ENCODE measurements around the gene NR2C2. TPM values are rescaled to one million over a fixed set of nuclear protein-coding genes. Genes with fewer than 3 reads are reported as not detected.

Gene NR2C2
- total and polyA plus RNA-seq, 2 donors (not counting 1 experiment from before 2014, with no cell fraction given), result 22.8 to 96.9 TPM

- intact Hi-C loops (cut with micrococcal nuclease), result loop anchor here (5.0 to 10.0 kb wide), 2 partner anchors 171 to 478 kb away; partner anchors contain the start of gene RBSN
- no peak overlapping the region for H3K9ac ChIP-seq (ENCODE audit: low read length)
Measured at GRCh38 chr3:14926592-14926991, 20.8 kb upstream of the NR2C2 start.

GRCh38 chr3:14927308-14927707, 20.1 kb upstream of the NR2C2 start:
- no peaks in the 10 kb centered on the region for H3K9me3 ChIP-seq (ENCODE audit: control extremely low read depth in 1 of 3, control insufficient read depth in 2 of 3, insufficient read depth in 1 of 3, low read length in 2 of 3)
- TF ChIP-seq EZH2 (IDR thresholded peaks at IDR 0.05; ENCODE audit: borderline replicate concordance, insufficient read depth, low read depth, low read length, poor library complexity, severe bottlenecking) (no peak), CTCF (IDR thresholded peaks at IDR 0.05) (no peak)
- Mint-ChIP-seq H3K27me3 (no peaks in the 10 kb centered on the region), H3K27ac (no peak overlapping the region), H3K9me3 (ENCODE audit: insufficient read depth) (no peaks in the 10 kb centered on the region), H3K4me3 (no peak overlapping the region), H3K4me1 (no peaks in the 10 kb centered on the region)
- H3K27ac ChIP-seq (ENCODE audit: low read length in 2 of 2), result no peak overlapping the region
- intact Hi-C loops (cut with micrococcal nuclease), result loop anchor here (5.0 to 10.0 kb wide), 2 partner anchors 170 to 477 kb away; partner anchors contain the start of gene RBSN
- no peaks in the 10 kb centered on the region for H3K79me2 ChIP-seq (ENCODE audit: control insufficient read depth, insufficient read depth, low read length)
- DNase-seq, result no peak
- H3K4me2 ChIP-seq (replicated peaks; ENCODE audit: low read depth, low read length, poor library complexity, severe bottlenecking), result no peak overlapping the region
- no peak for ATAC-seq (ENCODE audit: low read depth)
- H3K36me3 ChIP-seq (replicated peaks in 1 of 2; ENCODE audit: control extremely low read depth in 1 of 2, control insufficient read depth in 1 of 2, extremely low read depth in 1 of 2, insufficient read depth in 2 of 2, low read length in 1 of 2), result no peaks in the 10 kb centered on the region
- H3K27me3 ChIP-seq (replicated peaks in 1 of 4; ENCODE audit: control extremely low read depth in 1 of 4, control insufficient read depth in 3 of 4, insufficient read depth in 4 of 4, low read length in 3 of 4), result no peaks in the 10 kb centered on the region
- POLR2A ChIA-PET, result no interaction called here
- no peaks in the 10 kb centered on the region for H4K20me1 ChIP-seq (ENCODE audit: control insufficient read depth, insufficient read depth, low read length, poor library complexity, severe bottlenecking)
- CTCF ChIA-PET, result interaction anchor here (0.7 to 3.1 kb wide), 12 partner anchors 16 to 724 kb away, joined by 3 to 20 read pairs (median 4); partner anchors contain the start of genes CAPN7, MRPS25 and NR2C2
- no peaks in the 10 kb centered on the region for H3K4me1 ChIP-seq (ENCODE audit: control insufficient read depth in 2 of 2, insufficient read depth in 2 of 2, low read length in 2 of 2)
- no peak overlapping the region for H3K9ac ChIP-seq (ENCODE audit: low read length)
- WGBS (ENCODE audit: insufficient coverage), result no CpG with 5 or more reads among the region's 5 CpGs
- no peak overlapping the region for H2AFZ ChIP-seq (ENCODE audit: insufficient read depth, low read depth, low read length, poor library complexity, severe bottlenecking)
- H3K4me3 ChIP-seq (ENCODE audit: control extremely low read depth in 1 of 5, extremely low read depth in 1 of 5, insufficient read depth in 1 of 5, low read depth in 2 of 5, low read length in 4 of 5), result no peak overlapping the region

More at GRCh38 chr3:14926592-14926991, 20.8 kb upstream of the NR2C2 start:
- Histone ChIP-seq H2AFZ (ENCODE audit: insufficient read depth, low read depth, low read length, poor library complexity, severe bottlenecking) (no peak overlapping the region), H3K9me3 (ENCODE audit: control extremely low read depth in 1 of 3, control insufficient read depth in 2 of 3, insufficient read depth in 1 of 3, low read length in 2 of 3) (no peaks in the 10 kb centered on the region), H3K4me2 (replicated peaks; ENCODE audit: low read depth, low read length, poor library complexity, severe bottlenecking) (no peak overlapping the region), H3K36me3 (replicated peaks in 1 of 2; ENCODE audit: control extremely low read depth in 1 of 2, control insufficient read depth in 1 of 2, extremely low read depth in 1 of 2, insufficient read depth in 2 of 2, low read length in 1 of 2) (no peaks in the 10 kb centered on the region), H3K4me3 (ENCODE audit: control extremely low read depth in 1 of 5, extremely low read depth in 1 of 5, insufficient read depth in 1 of 5, low read depth in 2 of 5, low read length in 4 of 5) (no peak overlapping the region), H3K4me1 (ENCODE audit: control insufficient read depth in 2 of 2, insufficient read depth in 2 of 2, low read length in 2 of 2) (no peaks in the 10 kb centered on the region), H4K20me1 (ENCODE audit: control insufficient read depth, insufficient read depth, low read length, poor library complexity, severe bottlenecking) (no peaks in the 10 kb centered on the region), H3K27me3 (replicated peaks in 1 of 4; ENCODE audit: control extremely low read depth in 1 of 4, control insufficient read depth in 3 of 4, insufficient read depth in 4 of 4, low read length in 3 of 4) (no peaks in the 10 kb centered on the region), H3K27ac (ENCODE audit: low read length in 2 of 2) (no peak overlapping the region), H3K79me2 (ENCODE audit: control insufficient read depth, insufficient read depth, low read length) (no peaks in the 10 kb centered on the region)
- Mint-ChIP-seq H3K27ac (no peak overlapping the region), H3K27me3 (no peaks in the 10 kb centered on the region), H3K4me3 (no peak overlapping the region), H3K4me1 (no peaks in the 10 kb centered on the region), H3K9me3 (ENCODE audit: insufficient read depth) (no peaks in the 10 kb centered on the region)
- ATAC-seq (ENCODE audit: low read depth), result no peak
- DNase-seq, result no peak
- no peak for TF ChIP-seq EZH2 (IDR thresholded peaks at IDR 0.05; ENCODE audit: borderline replicate concordance, insufficient read depth, low read depth, low read length, poor library complexity, severe bottlenecking)
- no peak for TF ChIP-seq CTCF (IDR thresholded peaks at IDR 0.05)
- ChIA-PET POLR2A (no interaction called here), CTCF (interaction anchor here (0.7 to 3.1 kb wide), 23 partner anchors 17 to 723 kb away, joined by 3 to 20 read pairs (median 4); partner anchors contain the start of genes CAPN7, MRPS25 and NR2C2)
- WGBS (ENCODE audit: insufficient coverage), result 100% methylated on average over 1 of the region's 1 CpG

All from B cell (primary cell).